RCC 7860 (cell line): ENCODE data around the gene ARHGAP4.

Experiments used
- DNase-seq: peaks from one replicate; pipeline ENCODE4 v3.0.0-alpha.2; 2015; ENCODE audit warnings: low spot score
- FAIRE-seq: peaks from 2 replicates; lab custom pipeline; 2012; peaks lifted over from hg19 to GRCh38; lab: Jason Lieb, UNC

ARHGAP4 gene

GRCh38 chrX:153925739-153926551 lies at the start of gene ARHGAP4:
Gene ARHGAP4 (minus strand): TSS chrX:153926264. CDS start chrX:153926202, 62 bp downstream.
- FAIRE-seq = no peak

GRCh38 chrX:153974726-153975286 lies 48.7 kb upstream of the ARHGAP4 start:
- DNase-seq (no peak), FAIRE-seq (no peak)

More at GRCh38 chrX:153925739-153926551, at the start of gene ARHGAP4:
- DNase-seq = no peak

DNA sequence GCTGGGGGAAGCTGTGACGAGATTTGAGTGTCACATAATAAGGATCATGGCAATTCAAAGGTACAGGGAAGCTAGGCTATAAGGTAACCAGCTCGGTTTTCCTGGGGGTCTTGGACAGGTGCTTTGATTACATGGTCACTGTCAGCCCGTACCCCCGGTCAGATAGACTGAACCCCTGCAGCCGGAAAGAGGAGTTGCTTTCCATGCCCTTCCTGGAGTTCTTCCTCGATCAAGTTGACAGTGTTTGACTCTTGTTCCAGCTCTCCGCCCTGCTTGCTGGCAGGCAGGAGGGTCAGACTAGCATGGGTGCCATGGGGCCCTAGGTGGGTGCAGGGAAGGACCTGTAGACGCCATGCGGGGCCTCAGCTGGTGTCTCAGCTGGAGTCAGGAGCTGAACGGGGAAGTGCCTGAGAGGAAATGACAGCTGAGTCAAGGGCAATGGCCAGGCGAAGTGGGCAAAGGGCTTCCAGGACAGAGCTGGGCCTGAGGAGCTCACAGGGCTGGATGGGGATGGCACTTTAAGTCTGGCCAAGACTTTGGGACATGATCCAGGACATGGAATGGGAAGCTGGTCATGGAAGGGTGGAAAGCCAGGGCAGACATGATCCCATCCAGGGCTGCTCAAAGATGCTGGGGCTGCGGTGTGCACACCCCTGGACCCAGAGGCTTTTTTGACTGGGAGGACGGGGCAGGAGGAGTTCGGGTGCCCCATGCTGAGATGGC lies 48.1 kb upstream of the ARHGAP4 start:
- DNase-seq (no peak), FAIRE-seq (no peak)

DNA sequence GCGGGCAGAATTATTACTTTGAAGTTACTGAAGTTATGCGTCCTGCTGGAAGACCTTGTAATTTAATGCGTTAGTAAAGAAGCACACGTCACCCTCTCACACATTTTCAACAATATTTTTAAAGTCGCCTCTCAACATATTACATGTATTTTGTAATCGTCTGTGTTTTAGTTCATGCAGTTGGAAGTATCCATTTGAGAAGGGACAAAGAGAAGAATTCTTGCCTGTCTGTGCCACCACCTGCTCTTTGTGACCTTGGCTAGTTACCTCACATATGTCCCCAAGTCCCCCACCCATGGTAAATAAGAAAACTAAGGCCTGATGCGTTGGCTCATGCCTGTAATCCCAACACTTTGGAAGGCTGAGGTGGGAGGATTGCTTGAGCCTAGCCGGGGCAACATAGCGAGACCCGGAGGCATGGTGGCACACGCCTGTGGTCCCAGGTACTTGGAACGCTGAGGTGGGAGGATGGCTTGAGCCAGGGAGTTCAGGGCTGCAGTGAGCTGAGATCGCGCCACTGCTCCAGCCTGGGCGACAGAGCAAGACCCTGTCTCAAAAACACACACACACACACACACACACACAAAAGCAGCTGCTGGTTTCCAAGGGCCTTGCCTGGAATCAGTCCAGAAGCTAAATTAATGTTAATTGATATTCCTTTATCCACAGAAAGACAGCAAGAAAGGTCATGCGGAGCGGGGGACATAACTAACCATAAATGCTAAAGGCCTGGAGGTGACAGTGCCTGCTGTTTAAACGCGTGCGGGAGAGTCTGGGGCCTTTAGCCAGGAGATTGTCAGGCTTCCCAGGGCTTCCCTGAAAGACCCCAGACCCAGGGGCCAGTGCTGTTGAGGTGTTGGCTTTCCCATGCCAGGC lies 47.3 kb upstream of the ARHGAP4 start:
- no peak for DNase-seq
- no peak for FAIRE-seq

- no peak for FAIRE-seq
- peak; percentile 86 for DNase-seq
Measured at GRCh38 chrX:153972368-153973126, 46.5 kb upstream of the ARHGAP4 start, which contains the start of gene TMEM187. Gene TMEM187 (plus strand): TSS chrX:153972754. CDS start chrX:153982063, 9,309 bp downstream.

DNA sequence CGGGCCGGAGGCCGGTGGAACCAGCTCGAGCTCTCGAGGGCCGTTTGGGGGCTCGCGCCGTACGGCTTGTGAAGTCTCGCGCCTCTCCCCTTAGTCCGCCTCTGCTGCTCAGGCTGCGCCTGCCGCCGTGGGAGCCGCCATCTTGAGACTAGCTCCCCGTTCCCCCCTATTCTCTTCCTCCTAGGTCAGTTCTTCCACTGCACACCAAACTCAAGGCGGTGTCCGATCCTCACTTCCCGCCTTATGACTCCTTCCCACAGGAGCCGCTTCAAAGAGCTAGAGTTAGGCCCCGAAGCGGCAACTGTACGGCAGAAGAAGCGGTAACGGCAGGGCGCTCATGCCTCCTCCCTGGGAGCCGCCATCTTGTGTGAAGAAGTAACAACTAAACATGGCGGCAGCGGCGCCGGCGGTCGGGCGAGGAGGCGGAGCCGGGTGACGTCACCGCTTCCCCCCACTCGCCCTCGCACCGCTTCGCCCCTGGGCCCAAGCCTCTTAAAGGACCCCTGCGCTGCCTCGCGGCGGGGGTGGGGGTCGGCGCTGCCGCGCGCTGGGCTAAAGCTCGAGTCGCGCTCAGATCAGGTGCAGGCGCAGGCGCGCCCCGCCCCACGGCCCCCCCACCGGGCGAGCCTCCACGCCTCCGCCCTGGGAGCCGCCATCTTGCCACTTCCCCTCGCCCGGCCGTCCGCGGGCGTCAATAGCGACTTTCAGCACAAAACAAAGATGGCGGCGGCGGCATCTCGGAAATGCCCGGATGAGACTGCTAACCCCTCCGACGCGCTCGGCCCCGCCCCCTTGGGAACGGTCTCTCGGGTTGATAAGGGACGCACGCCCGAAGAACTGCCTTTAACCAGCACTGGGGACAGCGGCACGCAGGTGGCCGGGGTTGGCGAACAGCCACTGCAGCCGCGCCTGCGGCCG lies 45.6 kb upstream of the ARHGAP4 start, which contains the start of gene HCFC1:
Gene HCFC1 (minus strand): TSS at position 369 of the 918 bp plus-strand sequence. CDS start 978 bp downstream, outside the sequence.
- DNase-seq = peak; percentile 78
- no peak for FAIRE-seq

- FAIRE-seq = peak; percentile 77
- peak; percentile 67 for DNase-seq
Measured at GRCh38 chrX:153971124-153971449, 45.0 kb upstream of the ARHGAP4 start.

GRCh38 chrX:153970357-153971123 lies 44.5 kb upstream of the ARHGAP4 start:
- DNase-seq (peak; percentile 37), FAIRE-seq (no peak)

- DNase-seq = no peak
- no peak for FAIRE-seq
Measured at GRCh38 chrX:153969904-153970356, 43.9 kb upstream of the ARHGAP4 start.

DNA sequence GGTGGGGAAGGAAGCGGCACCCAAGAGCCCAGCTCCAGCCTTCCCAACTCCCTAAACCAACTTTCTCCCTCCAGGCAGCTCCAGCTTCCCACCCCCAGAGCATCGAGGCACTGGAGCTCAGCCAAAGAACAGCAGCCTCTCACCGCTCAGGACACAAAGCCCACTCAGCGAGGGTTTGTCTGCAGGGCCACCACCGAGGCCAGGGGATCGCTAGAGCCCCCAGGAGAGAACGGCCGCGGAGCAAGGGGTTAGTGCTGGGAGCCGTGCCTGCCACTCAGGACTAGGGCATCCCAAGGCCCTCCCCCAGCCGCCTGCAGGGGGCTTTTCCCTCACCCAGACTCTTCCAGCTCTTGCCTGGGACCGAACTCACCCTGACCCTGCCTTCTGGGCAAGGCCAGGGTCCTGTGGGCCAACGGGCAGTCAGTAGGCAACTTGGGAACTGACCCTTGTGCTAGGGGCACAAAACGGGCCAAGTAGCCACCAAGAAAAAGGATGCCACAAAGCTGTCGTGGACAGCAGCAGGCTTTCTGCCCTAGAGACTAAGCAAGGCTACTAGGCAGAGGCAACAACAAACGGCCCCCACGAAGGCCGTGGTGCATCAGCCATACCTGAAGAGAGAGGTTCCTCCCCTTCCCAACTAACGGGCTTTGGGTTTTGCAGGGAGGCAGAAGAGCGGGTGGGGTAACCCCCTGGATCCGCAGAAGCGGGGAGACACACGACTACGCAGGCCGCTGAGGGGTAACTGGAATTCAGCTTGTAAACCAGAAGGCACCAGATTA lies 43.2 kb upstream of the ARHGAP4 start:
- no peak for FAIRE-seq

DNA sequence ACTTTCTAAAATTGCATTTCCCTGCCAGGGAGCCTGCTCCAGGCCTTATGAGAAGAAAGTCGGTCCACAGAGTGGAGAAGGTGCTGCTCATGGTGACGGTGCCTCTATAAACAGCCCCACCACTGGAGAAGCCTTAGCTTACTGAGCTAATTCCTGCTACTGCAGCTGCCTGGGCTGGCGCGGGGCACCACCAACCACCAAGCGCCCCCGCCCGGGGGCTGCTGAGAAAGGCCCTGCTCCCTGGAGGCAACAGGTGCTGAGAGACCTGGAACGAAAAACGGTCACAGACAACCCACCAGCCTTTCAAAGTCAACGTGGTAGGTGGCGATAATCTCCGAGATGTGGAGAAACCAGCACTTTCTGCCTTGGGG lies 42.7 kb upstream of the ARHGAP4 start:
- no peak for DNase-seq
- no peak for FAIRE-seq

More for the DNA sequence above, 43.2 kb upstream of the ARHGAP4 start:
- no peak for DNase-seq

DNA sequence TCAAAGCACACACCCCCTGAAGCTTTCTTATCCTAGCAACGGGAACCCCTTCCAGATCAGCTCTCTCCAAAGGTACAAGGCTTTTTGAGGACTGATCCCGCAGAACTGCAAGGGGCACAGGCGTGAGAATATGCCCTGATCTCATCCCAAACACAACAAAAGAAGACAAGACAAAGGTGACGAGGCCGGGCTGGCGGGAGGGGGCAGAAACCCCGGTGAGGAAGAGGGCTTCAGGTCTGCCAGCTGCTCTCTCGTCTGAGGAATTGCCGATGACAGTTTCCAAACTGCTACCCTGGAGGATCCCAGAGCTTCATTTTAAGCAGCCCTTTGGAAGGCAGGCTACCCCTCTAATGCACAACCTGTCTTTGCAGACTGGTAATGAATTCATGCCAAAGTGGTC lies 42.2 kb upstream of the ARHGAP4 start:
- no peak for DNase-seq
- no peak for FAIRE-seq

DNA sequence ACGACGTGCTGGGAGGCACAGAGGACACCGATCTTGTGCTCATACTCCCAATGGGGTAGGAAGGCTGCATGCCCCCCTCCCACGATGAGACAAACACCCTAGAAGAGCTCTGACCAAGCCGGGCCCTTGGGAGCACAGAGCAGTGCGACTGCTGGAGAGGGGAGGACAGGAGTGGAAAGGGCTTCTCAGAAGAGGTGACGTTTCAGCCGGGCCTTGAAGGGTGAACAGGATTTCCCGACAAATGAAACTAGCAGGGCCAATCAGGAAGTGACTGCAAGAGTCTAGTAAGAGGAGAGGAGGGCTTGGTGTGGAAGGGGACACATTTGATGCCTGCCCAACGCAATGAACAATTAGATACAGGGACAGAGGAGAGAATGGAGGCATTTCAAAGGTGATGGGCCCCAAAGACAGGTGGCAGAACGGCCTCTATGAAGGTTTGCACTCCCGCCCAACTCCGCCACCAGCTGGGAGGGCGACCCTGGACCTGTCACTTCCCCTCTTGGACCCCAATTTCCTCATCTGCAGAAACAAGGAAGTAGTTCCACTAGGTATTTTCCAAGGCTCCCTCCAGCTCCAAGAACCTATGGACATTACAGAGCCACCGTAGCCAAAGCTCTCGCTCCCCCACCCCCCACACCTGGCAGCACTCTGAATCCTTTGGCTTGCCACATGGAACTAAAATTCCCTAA lies 41.6 kb upstream of the ARHGAP4 start:
- DNase-seq = no peak
- no peak for FAIRE-seq

- DNase-seq = no peak
- no peak for FAIRE-seq
Measured at GRCh38 chrX:153966841-153967535, 40.9 kb upstream of the ARHGAP4 start.

DNA sequence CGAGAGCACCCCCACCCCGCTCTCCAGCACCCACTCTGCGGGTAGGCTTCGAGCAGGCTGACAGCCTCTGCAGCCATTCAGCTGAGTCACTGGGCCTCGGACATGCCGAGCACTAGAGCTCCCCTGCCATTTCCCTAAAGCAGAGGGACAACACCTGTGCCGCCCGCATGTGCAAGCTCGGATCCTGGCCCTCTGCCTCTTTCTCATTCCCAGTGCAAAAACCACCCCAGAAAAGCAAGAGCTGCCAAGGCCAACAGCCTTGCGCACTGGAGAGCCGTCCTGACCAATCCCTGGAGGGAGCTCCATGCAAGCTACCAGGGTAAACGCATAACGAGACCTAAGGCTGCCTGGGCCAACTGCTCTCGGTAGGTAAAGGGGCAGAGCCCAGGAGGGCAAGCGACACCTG lies 40.2 kb upstream of the ARHGAP4 start:
- DNase-seq = no peak
- no peak for FAIRE-seq

DNA sequence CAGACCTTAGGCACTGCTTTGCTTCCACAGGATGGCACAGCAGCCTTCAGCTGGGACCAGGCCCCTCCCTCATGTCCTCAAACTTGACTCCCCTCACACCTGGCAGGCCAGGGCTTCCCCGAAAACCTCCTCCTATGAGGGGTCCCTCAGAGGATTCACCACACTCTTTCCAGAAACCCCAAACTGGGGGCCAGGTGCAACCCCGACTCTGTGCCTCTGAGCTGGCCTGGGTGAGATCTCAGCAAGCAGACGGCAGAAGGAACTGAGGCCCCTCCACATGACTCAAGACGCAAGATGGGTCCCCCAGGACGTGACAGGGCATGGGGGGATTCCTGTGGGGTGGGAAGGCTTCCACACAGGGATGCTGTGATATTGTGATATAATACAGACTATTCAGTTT lies 39.3 kb upstream of the ARHGAP4 start:
- FAIRE-seq = no peak
- no peak for DNase-seq
